DND-41 (cell line): ENCODE results near the gene GYPC.

Experiments used
- EZH2 ChIP-seq: IDR thresholded peaks from 3 replicates; pipeline ENCODE4 v1.6.1; 2012; ENCODE audit warnings: borderline replicate concordance, low read depth, mild to moderate bottlenecking, moderate library complexity, low read length, inconsistent platforms; ENCODE audit not compliant: severe bottlenecking
- TF ChIP-seq, protein P1 (sequence below): IDR thresholded peaks from 2 replicates; pipeline ENCODE4 v1.5.1; 2012; ENCODE audit warnings: borderline replicate concordance, low read length, moderate library complexity, mild to moderate bottlenecking; ENCODE audit not compliant: poor library complexity, severe bottlenecking; ENCODE audit errors: extremely low read depth

DNA sequence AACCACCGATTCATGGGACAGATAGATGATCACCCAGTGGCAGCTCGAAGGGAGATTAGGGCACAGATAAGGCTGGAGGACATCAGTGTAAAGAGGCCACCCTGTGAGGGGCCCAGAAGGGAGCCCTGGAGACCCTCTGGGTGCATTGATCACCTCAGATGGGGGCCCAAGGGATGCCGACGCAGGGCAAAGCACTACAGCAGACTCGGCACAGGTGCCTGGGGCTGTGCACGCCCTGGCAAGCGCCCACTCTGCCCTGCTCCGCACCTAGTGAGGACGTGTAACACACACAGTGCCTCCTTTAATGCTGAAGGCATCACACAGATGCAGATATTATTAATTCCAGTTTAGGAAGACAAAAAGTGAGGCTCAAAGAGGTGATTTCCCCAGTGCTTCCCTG is 9.5 kb downstream of the GYPC start:
- TF ChIP-seq, protein P1, sequence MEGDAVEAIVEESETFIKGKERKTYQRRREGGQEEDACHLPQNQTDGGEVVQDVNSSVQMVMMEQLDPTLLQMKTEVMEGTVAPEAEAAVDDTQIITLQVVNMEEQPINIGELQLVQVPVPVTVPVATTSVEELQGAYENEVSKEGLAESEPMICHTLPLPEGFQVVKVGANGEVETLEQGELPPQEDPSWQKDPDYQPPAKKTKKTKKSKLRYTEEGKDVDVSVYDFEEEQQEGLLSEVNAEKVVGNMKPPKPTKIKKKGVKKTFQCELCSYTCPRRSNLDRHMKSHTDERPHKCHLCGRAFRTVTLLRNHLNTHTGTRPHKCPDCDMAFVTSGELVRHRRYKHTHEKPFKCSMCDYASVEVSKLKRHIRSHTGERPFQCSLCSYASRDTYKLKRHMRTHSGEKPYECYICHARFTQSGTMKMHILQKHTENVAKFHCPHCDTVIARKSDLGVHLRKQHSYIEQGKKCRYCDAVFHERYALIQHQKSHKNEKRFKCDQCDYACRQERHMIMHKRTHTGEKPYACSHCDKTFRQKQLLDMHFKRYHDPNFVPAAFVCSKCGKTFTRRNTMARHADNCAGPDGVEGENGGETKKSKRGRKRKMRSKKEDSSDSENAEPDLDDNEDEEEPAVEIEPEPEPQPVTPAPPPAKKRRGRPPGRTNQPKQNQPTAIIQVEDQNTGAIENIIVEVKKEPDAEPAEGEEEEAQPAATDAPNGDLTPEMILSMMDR = no peak
- no peak for TF ChIP-seq EZH2
